Measurements from ENCODE around the gene UBR4. TPM values are rescaled to one million over a fixed set of nuclear protein-coding genes. Genes with fewer than 3 reads are reported as not detected.

UBR4 gene
- total RNA-seq, 4 donors from 2014 or later, result 132 to 268 (median 170) TPM

DNA sequence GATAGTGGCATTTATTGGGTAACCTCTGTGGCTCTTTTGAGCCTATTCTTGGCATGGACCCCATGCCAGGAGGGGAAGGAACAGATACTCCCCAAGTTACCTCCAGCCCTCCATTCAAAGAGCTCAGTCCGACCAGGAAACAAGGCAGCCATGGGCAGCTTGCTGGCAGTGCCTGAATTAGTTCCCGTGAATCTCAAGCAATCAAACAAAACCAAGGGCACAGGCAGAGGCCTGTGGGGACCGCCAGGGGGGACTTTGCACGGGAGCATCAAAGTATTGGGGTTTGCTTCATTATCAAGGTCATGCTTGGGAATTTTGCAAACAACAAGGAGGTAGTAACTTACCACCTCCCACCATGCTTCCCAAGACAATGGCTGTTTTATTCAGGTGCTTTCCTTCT is 172.4 kb downstream of the UBR4 start:
- Histone ChIP-seq H3K27me3 (peaks cover 0 to 21% (median 0%) of the 10 kb centered on the region in 4 donors), H3K4me3 (no peak overlapping the region), H3K4me1 (peaks cover 0 to 17% (median 11%) of the 10 kb centered on the region in 4 donors), H3K36me3 (no peaks in the 10 kb centered on the region), H3K9me3 (no peaks in the 10 kb centered on the region), H3K27ac (replicated peaks in 1 of 4) (no peak overlapping the region)
- no peak for DNase-seq (ENCODE audit: extremely low spot score)
- TF ChIP-seq POLR2AphosphoS5 (IDR thresholded peaks at IDR 0.05) (no peak), EP300 (IDR thresholded peaks at IDR 0.05) (no peak), POLR2A (IDR thresholded peaks at IDR 0.05; ENCODE audit: low read depth) (no peak)
- TF ChIP-seq, protein P1, sequence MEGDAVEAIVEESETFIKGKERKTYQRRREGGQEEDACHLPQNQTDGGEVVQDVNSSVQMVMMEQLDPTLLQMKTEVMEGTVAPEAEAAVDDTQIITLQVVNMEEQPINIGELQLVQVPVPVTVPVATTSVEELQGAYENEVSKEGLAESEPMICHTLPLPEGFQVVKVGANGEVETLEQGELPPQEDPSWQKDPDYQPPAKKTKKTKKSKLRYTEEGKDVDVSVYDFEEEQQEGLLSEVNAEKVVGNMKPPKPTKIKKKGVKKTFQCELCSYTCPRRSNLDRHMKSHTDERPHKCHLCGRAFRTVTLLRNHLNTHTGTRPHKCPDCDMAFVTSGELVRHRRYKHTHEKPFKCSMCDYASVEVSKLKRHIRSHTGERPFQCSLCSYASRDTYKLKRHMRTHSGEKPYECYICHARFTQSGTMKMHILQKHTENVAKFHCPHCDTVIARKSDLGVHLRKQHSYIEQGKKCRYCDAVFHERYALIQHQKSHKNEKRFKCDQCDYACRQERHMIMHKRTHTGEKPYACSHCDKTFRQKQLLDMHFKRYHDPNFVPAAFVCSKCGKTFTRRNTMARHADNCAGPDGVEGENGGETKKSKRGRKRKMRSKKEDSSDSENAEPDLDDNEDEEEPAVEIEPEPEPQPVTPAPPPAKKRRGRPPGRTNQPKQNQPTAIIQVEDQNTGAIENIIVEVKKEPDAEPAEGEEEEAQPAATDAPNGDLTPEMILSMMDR (IDR thresholded peaks at IDR 0.05), result no peak
- intact Hi-C loops (cut with DNase I), result no loop called here
- WGBS, result 89% methylated on average over 4 of the region's 4 CpGs

GRCh38 chr1:19036813-19037605 is 173.1 kb downstream of the UBR4 start:
- 91% methylated on average over 15 of the region's 15 CpGs for WGBS
- no peak for TF ChIP-seq POLR2A (IDR thresholded peaks at IDR 0.05; ENCODE audit: low read depth)
- TF ChIP-seq EP300 (IDR thresholded peaks at IDR 0.05), result no peak
- TF ChIP-seq, protein P1 (IDR thresholded peaks at IDR 0.05), result no peak
- TF ChIP-seq POLR2AphosphoS5 (IDR thresholded peaks at IDR 0.05), result no peak
- Histone ChIP-seq H3K27me3 (peaks cover 0 to 18% (median 0%) of the 10 kb centered on the region in 4 donors), H3K4me3 (no peak overlapping the region), H3K4me1 (peaks cover 0 to 17% (median 11%) of the 10 kb centered on the region in 4 donors), H3K9me3 (no peaks in the 10 kb centered on the region), H3K36me3 (no peaks in the 10 kb centered on the region), H3K27ac (replicated peaks in 1 of 4) (no peak overlapping the region)
- no peak for DNase-seq (ENCODE audit: extremely low spot score)
- intact Hi-C loops (cut with DNase I), result no loop called here

- Histone ChIP-seq H3K36me3 (no peaks in the 10 kb centered on the region), H3K4me1 (peaks cover 0 to 17% (median 11%) of the 10 kb centered on the region in 4 donors), H3K27ac (replicated peaks in 1 of 4) (no peak overlapping the region), H3K4me3 (no peak overlapping the region), H3K27me3 (peaks cover 0 to 10% (median 0%) of the 10 kb centered on the region in 4 donors), H3K9me3 (no peaks in the 10 kb centered on the region)
- DNase-seq (ENCODE audit: extremely low spot score), result no peak
- 51% methylated on average over 16 of the region's 17 CpGs for WGBS
- TF ChIP-seq POLR2AphosphoS5 (IDR thresholded peaks at IDR 0.05) (no peak), POLR2A (IDR thresholded peaks at IDR 0.05; ENCODE audit: low read depth) (no peak)
- intact Hi-C loops (cut with DNase I), result no loop called here
Measured at GRCh38 chr1:19036041-19036812, 173.8 kb downstream of the UBR4 start.

DNA sequence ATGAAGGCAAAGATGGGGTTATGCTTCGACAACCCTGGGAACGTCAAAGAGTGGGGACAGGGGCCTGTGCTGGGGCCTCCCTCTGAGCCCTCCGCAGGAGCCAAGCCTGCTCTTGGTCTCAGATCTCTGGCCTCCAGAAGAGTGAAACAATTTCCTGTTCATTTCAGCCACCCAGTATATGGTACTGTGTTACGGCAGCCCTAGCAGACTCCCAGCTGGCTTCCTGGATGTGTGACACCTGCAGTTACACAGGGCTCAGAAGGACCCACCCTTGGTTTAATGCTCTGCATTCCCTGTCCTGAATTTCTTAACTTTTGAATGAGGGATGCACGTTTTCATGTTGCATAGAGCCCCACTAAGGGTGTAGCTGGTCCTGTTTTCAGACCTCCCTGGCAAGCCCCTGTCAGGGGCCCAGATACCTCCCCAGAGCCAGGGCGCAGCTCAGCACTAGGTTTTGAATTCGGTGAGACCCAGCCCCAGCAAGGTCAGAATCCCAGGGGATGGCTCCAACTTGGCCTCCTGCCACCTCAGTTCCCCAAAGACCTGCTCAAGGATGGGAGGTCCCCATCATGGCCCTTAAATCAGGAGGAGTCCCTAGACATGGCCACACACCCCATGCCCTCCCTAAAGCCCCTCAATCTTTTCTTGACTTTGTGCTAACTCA is 174.6 kb downstream of the UBR4 start:
- intact Hi-C loops (cut with DNase I), result no loop called here
- no peak for DNase-seq (ENCODE audit: extremely low spot score)
- Histone ChIP-seq H3K27me3 (peaks cover 0 to 9% (median 0%) of the 10 kb centered on the region in 4 donors), H3K4me3 (no peak overlapping the region), H3K27ac (replicated peaks in 1 of 4) (no peak overlapping the region), H3K9me3 (no peaks in the 10 kb centered on the region), H3K36me3 (no peaks in the 10 kb centered on the region), H3K4me1 (peaks cover 0 to 17% (median 11%) of the 10 kb centered on the region in 4 donors)
- TF ChIP-seq POLR2AphosphoS5 (IDR thresholded peaks at IDR 0.05), result no peak
- TF ChIP-seq EP300 (IDR thresholded peaks at IDR 0.05), result no peak
- TF ChIP-seq, protein P1 (IDR thresholded peaks at IDR 0.05), result no peak
- no peak for TF ChIP-seq POLR2A (IDR thresholded peaks at IDR 0.05; ENCODE audit: low read depth)
- WGBS, result 71% methylated on average over 6 of the region's 7 CpGs

Data from esophagus muscularis mucosa (tissue), 4 donors.